ENCODE measurements around the gene XIRP2. TPM values are rescaled to one million over a fixed set of nuclear protein-coding genes. Genes with fewer than 3 reads are reported as not detected.

The XIRP2 gene
- total RNA-seq, 1 donor from 2014 or later = 0.25 TPM

- TF ChIP-seq EZH2 (IDR thresholded peaks at IDR 0.05; ENCODE audit: insufficient read depth, low read length) = no peak
- TF ChIP-seq CTCF (IDR thresholded peaks at IDR 0.05; ENCODE audit: insufficient read depth, low read depth, low read length) = no peak
- no peaks in the 10 kb centered on the region for H3K27me3 ChIP-seq (ENCODE audit: insufficient read depth, low read length)
- H3K79me2 ChIP-seq (ENCODE audit: insufficient read depth, low read length) = no peaks in the 10 kb centered on the region
- no peak overlapping the region for H2AFZ ChIP-seq (ENCODE audit: low read depth, low read length)
- H3K4me2 ChIP-seq (ENCODE audit: low read length) = no peak overlapping the region
- H3K4me1 ChIP-seq (ENCODE audit: insufficient read depth, low read length) = no peaks in the 10 kb centered on the region
- H3K9me3 ChIP-seq (ENCODE audit: insufficient read depth, low read depth, low read length) = no peaks in the 10 kb centered on the region
- no peak overlapping the region for H3K4me3 ChIP-seq (ENCODE audit: insufficient read depth, low read depth, low read length)
- no peak overlapping the region for H3K9ac ChIP-seq (ENCODE audit: low read length)
- no peak overlapping the region for H3K27ac Mint-ChIP-seq (ENCODE audit: unreplicated experiment)
- no peak overlapping the region for H3K27ac ChIP-seq (ENCODE audit: low read depth, low read length)
- no peak overlapping the region for H3K4me3 Mint-ChIP-seq (ENCODE audit: unreplicated experiment)
- H3K36me3 Mint-ChIP-seq (ENCODE audit: low read depth, unreplicated experiment) = no peaks in the 10 kb centered on the region
- H3K9me3 Mint-ChIP-seq (ENCODE audit: unreplicated experiment) = no peaks in the 10 kb centered on the region
- peaks cover 7% of the 10 kb centered on the region for H3K4me1 Mint-ChIP-seq (ENCODE audit: low read depth, unreplicated experiment)
- FAIRE-seq = no peak
- no peaks in the 10 kb centered on the region for H3K27me3 Mint-ChIP-seq (ENCODE audit: low read depth, unreplicated experiment)
- no peaks in the 10 kb centered on the region for H4K20me1 ChIP-seq (ENCODE audit: insufficient read depth, low read length)
- H3K36me3 ChIP-seq (ENCODE audit: insufficient read depth, low read length) = no peaks in the 10 kb centered on the region
- no peak for DNase-seq (ENCODE audit: low read depth)
These were observed 166.6 kb downstream of the XIRP2 start for GRCh38 chr2:167054881-167055280.

DNA sequence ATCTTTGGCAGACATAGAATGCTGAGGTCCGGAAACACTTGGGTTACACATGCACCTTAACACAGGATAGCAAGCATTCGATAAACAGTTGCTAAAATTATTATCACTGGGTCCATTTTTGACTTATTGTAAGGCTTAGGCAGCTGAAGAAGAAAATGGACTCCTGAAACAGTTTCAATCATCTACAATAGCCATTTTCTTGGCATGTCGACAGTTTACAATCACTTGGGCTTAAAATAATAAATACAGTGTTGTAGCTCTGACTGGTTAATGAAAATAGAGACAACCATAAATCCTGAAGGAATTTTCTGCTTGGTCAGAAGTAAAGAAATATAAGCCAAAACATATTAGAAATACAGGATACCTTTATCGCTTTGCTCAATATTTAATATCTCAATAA is 169.2 kb downstream of the XIRP2 start:
- H3K27ac Mint-ChIP-seq (ENCODE audit: unreplicated experiment) = no peak overlapping the region
- no peak overlapping the region for H3K9ac ChIP-seq (ENCODE audit: low read length)
- no peaks in the 10 kb centered on the region for H3K27me3 Mint-ChIP-seq (ENCODE audit: low read depth, unreplicated experiment)
- FAIRE-seq (no peak), DNase-seq (ENCODE audit: low read depth) (peak; percentile 4)
- H3K9me3 ChIP-seq (ENCODE audit: insufficient read depth, low read depth, low read length) = no peaks in the 10 kb centered on the region
- no peaks in the 10 kb centered on the region for H3K4me1 ChIP-seq (ENCODE audit: insufficient read depth, low read length)
- no peaks in the 10 kb centered on the region for H3K27me3 ChIP-seq (ENCODE audit: insufficient read depth, low read length)
- H3K4me1 Mint-ChIP-seq (ENCODE audit: low read depth, unreplicated experiment) = peaks cover 6% of the 10 kb centered on the region
- TF ChIP-seq EZH2 (IDR thresholded peaks at IDR 0.05; ENCODE audit: insufficient read depth, low read length) (no peak), CTCF (IDR thresholded peaks at IDR 0.05; ENCODE audit: insufficient read depth, low read depth, low read length) (no peak)
- no peaks in the 10 kb centered on the region for H3K36me3 ChIP-seq (ENCODE audit: insufficient read depth, low read length)
- H3K4me3 Mint-ChIP-seq (ENCODE audit: unreplicated experiment) = no peak overlapping the region
- H3K27ac ChIP-seq (ENCODE audit: low read depth, low read length) = no peak overlapping the region
- no peak overlapping the region for H2AFZ ChIP-seq (ENCODE audit: low read depth, low read length)
- H3K79me2 ChIP-seq (ENCODE audit: insufficient read depth, low read length) = no peaks in the 10 kb centered on the region
- H3K9me3 Mint-ChIP-seq (ENCODE audit: unreplicated experiment) = no peaks in the 10 kb centered on the region
- H3K4me3 ChIP-seq (ENCODE audit: insufficient read depth, low read depth, low read length) = no peak overlapping the region
- H4K20me1 ChIP-seq (ENCODE audit: insufficient read depth, low read length) = no peaks in the 10 kb centered on the region
- no peaks in the 10 kb centered on the region for H3K36me3 Mint-ChIP-seq (ENCODE audit: low read depth, unreplicated experiment)
- no peak overlapping the region for H3K4me2 ChIP-seq (ENCODE audit: low read length)

DNA sequence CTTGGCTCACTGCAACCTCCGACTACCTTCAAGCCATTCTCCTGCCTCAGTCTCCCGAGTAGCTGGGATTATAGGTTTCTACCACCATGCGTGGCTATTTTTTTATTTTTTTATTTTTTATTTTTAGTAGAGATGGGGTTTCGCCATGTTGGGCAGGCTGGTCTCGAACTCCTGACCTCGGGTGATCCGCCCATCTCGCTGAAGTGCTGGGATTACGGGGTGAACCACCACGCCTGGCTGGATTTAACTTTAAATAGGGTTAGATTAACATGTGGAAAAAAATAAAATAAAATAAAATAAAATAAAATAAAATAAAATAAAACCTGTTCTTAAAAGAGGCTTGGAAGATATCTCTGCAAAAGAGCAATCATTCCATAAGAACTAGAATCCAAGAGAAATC is 170.9 kb downstream of the XIRP2 start:
- Histone ChIP-seq H3K4me2 (ENCODE audit: low read length) (no peak overlapping the region), H3K4me1 (ENCODE audit: insufficient read depth, low read length) (no peaks in the 10 kb centered on the region), H3K9ac (ENCODE audit: low read length) (no peak overlapping the region), H2AFZ (ENCODE audit: low read depth, low read length) (no peak overlapping the region), H3K27me3 (ENCODE audit: insufficient read depth, low read length) (no peaks in the 10 kb centered on the region), H3K36me3 (ENCODE audit: insufficient read depth, low read length) (no peaks in the 10 kb centered on the region), H4K20me1 (ENCODE audit: insufficient read depth, low read length) (no peaks in the 10 kb centered on the region), H3K79me2 (ENCODE audit: insufficient read depth, low read length) (no peaks in the 10 kb centered on the region), H3K27ac (ENCODE audit: low read depth, low read length) (no peak overlapping the region), H3K9me3 (ENCODE audit: insufficient read depth, low read depth, low read length) (no peaks in the 10 kb centered on the region), H3K4me3 (ENCODE audit: insufficient read depth, low read depth, low read length) (no peak overlapping the region)
- TF ChIP-seq EZH2 (IDR thresholded peaks at IDR 0.05; ENCODE audit: insufficient read depth, low read length) (no peak), CTCF (IDR thresholded peaks at IDR 0.05; ENCODE audit: insufficient read depth, low read depth, low read length) (no peak)
- no peak for DNase-seq (ENCODE audit: low read depth)
- no peak overlapping the region for H3K27ac Mint-ChIP-seq (ENCODE audit: unreplicated experiment)
- FAIRE-seq = no peak
- no peaks in the 10 kb centered on the region for H3K27me3 Mint-ChIP-seq (ENCODE audit: low read depth, unreplicated experiment)
- H3K4me3 Mint-ChIP-seq (ENCODE audit: unreplicated experiment) = no peak overlapping the region
- no peaks in the 10 kb centered on the region for H3K9me3 Mint-ChIP-seq (ENCODE audit: unreplicated experiment)
- H3K4me1 Mint-ChIP-seq (ENCODE audit: low read depth, unreplicated experiment) = no peaks in the 10 kb centered on the region
- H3K36me3 Mint-ChIP-seq (ENCODE audit: low read depth, unreplicated experiment) = no peaks in the 10 kb centered on the region
